Dendritic cell treated with granulocyte-macrophage colony-stimulating factor and Interleukin-4, amounts not matched to agents 40 ng/mL and 50 ng/mL, for 4 days (primary cell): ENCODE measurements around the gene ARL5A.

Experiments used
- H3K27ac Mint-ChIP-seq: one replicate; pipeline ENCODE4 v1.8.0; 2022; ENCODE audit warnings: mild to moderate bottlenecking, mixed read lengths
- H3K27me3 Mint-ChIP-seq: one replicate; pipeline ENCODE4 v1.8.0; 2022; ENCODE audit warnings: mild to moderate bottlenecking, mixed read lengths
- H3K36me3 Mint-ChIP-seq: one replicate; pipeline ENCODE4 v1.8.0; 2022; ENCODE audit warnings: low read depth, mixed read lengths
- H3K4me1 Mint-ChIP-seq: one replicate; pipeline ENCODE4 v1.8.0; 2022; ENCODE audit warnings: low read depth, mixed read lengths
- H3K4me3 Mint-ChIP-seq: one replicate; pipeline ENCODE4 v1.8.0; 2022; ENCODE audit warnings: mild to moderate bottlenecking, moderate library complexity, mixed read lengths
- H3K9me3 Mint-ChIP-seq: one replicate; pipeline ENCODE4 v1.8.0; 2022; ENCODE audit warnings: mixed read lengths
- intact Hi-C: fragments of 100-400 bp; cut with micrococcal nuclease; formaldehyde crosslinking; loops from one replicate; pipeline ENCODE4 v1.15.0; 2022

The ARL5A gene

DNA sequence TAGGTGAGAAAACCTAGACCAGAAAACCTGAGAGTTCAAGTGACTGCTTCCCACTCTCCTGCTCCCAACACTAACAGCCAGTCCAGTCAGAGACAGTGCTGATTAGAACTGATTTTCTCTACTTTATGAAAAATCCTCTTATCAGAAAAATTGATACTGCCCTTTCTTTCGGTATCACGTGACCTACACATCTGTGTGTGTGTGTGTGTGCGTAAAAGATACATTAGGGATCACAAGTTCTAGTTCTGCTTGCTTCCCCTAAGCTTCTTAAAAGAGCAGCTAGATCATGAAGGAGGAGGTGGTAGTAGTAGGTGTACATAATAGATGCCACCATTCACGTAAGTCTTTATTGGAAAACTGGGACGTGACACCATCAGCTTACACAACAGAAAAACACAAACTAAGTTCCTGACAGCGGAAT is 1.5 kb downstream of the ARL5A start:
- intact Hi-C loops: loop anchor here (2.0 to 10.0 kb wide), 4 partner anchors 61 to 888 kb away; partner anchors contain the start of genes ARL6IP6 and PRPF40A
- peak overlapping the region; percentile 89 for H3K27ac Mint-ChIP-seq

GRCh38 chr2:151824886-151825285 is 3.3 kb downstream of the ARL5A start:
- H3K4me3 Mint-ChIP-seq: no peak overlapping the region
- peaks cover 57% of the 10 kb centered on the region for H3K4me1 Mint-ChIP-seq
- H3K36me3 Mint-ChIP-seq: peaks cover 24% of the 10 kb centered on the region
- H3K27me3 Mint-ChIP-seq: no peaks in the 10 kb centered on the region
- intact Hi-C loops: loop anchor here (5.0 to 10.0 kb wide), 3 partner anchors 62 to 890 kb away; partner anchors contain the start of genes ARL6IP6 and PRPF40A
- H3K27ac Mint-ChIP-seq: no peak overlapping the region
- no peaks in the 10 kb centered on the region for H3K9me3 Mint-ChIP-seq

More for the DNA sequence above, 1.5 kb downstream of the ARL5A start:
- Mint-ChIP-seq H3K4me1 (peaks cover 45% of the 10 kb centered on the region), H3K36me3 (peaks cover 18% of the 10 kb centered on the region), H3K9me3 (no peaks in the 10 kb centered on the region), H3K27me3 (no peaks in the 10 kb centered on the region), H3K4me3 (peak overlapping the region; percentile 93)

DNA sequence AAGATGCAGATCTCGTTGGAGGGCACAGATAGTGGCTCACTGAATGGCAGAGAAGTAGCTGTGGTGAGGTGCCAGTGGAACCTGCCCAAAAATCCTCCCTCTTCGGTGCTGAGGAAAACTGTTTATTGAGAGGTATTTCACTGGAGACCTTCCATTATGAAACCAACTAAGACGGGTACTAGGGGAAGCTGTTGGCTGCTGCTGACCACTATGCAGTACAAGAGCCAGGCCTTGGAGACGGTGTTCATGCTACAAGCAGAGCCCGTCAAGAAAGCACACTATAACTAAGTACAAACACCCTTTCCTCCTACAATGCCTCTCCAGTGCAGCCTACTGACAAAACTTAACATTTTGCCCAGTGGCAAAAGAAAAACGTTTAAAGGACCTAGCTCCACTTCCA is 4.6 kb downstream of the ARL5A start:
- intact Hi-C loops: loop anchor here (10.0 kb wide), 1 partner anchor 891 kb away; the partner anchor contains the start of genes ARL6IP6 and PRPF40A
- no peaks in the 10 kb centered on the region for H3K27me3 Mint-ChIP-seq
- peaks cover 45% of the 10 kb centered on the region for H3K4me1 Mint-ChIP-seq
- H3K27ac Mint-ChIP-seq: no peak overlapping the region
- H3K36me3 Mint-ChIP-seq: peaks cover 24% of the 10 kb centered on the region
- no peak overlapping the region for H3K4me3 Mint-ChIP-seq
- no peaks in the 10 kb centered on the region for H3K9me3 Mint-ChIP-seq

GRCh38 chr2:151819920-151820319 is 8.3 kb downstream of the ARL5A start:
- H3K27ac Mint-ChIP-seq: no peak overlapping the region
- H3K9me3 Mint-ChIP-seq: no peaks in the 10 kb centered on the region
- H3K36me3 Mint-ChIP-seq: peaks cover 17% of the 10 kb centered on the region
- H3K4me3 Mint-ChIP-seq: no peak overlapping the region
- H3K4me1 Mint-ChIP-seq: peaks cover 35% of the 10 kb centered on the region
- intact Hi-C loops: loop anchor here (10.0 kb wide), 2 partner anchors 345 to 895 kb away; partner anchors contain the start of genes ARL6IP6 and PRPF40A
- H3K27me3 Mint-ChIP-seq: no peaks in the 10 kb centered on the region

GRCh38 chr2:151817929-151818328 is 10.3 kb downstream of the ARL5A start:
- no peak overlapping the region for H3K4me3 Mint-ChIP-seq
- intact Hi-C loops: loop anchor here (10.0 kb wide), 1 partner anchor 347 kb away; no protein-coding TSS in a partner anchor
- no peaks in the 10 kb centered on the region for H3K9me3 Mint-ChIP-seq
- H3K27ac Mint-ChIP-seq: no peak overlapping the region
- H3K4me1 Mint-ChIP-seq: peaks cover 26% of the 10 kb centered on the region
- no peaks in the 10 kb centered on the region for H3K27me3 Mint-ChIP-seq
- peaks cover 27% of the 10 kb centered on the region for H3K36me3 Mint-ChIP-seq

DNA sequence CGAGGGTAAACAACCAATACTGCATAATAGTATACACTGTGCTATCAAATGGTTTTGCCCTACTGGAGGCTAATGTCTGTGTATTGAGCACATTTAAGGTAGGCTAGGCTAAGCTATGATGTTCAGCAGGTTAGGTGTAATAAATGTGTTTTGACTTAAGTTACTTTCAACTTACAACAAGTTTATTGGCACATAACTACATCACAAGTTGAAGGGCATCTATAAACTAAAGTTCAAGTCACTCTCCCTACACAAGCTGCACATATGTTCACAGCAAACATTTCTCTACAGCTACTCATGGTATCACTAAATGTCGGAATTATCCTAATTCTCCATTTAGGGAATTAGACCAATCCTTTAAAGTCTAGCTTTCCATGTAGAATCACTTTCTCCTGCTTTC is 11.4 kb downstream of the ARL5A start:
- no peaks in the 10 kb centered on the region for H3K9me3 Mint-ChIP-seq
- peaks cover 21% of the 10 kb centered on the region for H3K4me1 Mint-ChIP-seq
- intact Hi-C loops: loop anchor here (10.0 kb wide), 1 partner anchor 348 kb away; no protein-coding TSS in a partner anchor
- peaks cover 38% of the 10 kb centered on the region for H3K36me3 Mint-ChIP-seq
- H3K27me3 Mint-ChIP-seq: no peaks in the 10 kb centered on the region
- H3K4me3 Mint-ChIP-seq: no peak overlapping the region
- H3K27ac Mint-ChIP-seq: no peak overlapping the region

- Mint-ChIP-seq H3K4me3 (no peak overlapping the region), H3K9me3 (no peaks in the 10 kb centered on the region), H3K4me1 (peaks cover 15% of the 10 kb centered on the region), H3K36me3 (peaks cover 46% of the 10 kb centered on the region), H3K27ac (no peak overlapping the region), H3K27me3 (no peaks in the 10 kb centered on the region)
- intact Hi-C loops: loop anchor here (10.0 kb wide), 1 partner anchor 349 kb away; no protein-coding TSS in a partner anchor
Measured at GRCh38 chr2:151815821-151816489, 12.3 kb downstream of the ARL5A start.

GRCh38 chr2:151810489-151810888 is 17.7 kb downstream of the ARL5A start:
- Mint-ChIP-seq H3K27ac (no peak overlapping the region), H3K27me3 (no peaks in the 10 kb centered on the region), H3K9me3 (no peaks in the 10 kb centered on the region), H3K4me1 (peaks cover 5% of the 10 kb centered on the region), H3K4me3 (no peak overlapping the region), H3K36me3 (peaks cover 44% of the 10 kb centered on the region)
- intact Hi-C loops: loop anchor here (10.0 kb wide), 1 partner anchor 354 kb away; no protein-coding TSS in a partner anchor

DNA sequence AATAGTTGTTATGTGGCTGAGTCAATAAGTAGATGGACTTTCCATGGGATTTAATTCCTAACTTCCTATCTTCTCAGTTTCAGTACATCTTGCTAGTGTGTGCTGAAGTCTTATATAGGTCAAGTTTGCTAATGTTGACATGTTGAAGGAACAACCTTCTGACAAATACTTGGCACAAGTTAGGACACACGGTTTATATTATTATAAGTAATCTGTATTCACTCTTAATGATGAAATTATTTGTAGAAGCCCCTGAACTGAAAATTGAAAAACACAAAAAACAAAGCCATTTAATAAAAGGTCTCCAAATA is 19.2 kb downstream of the ARL5A start:
- Mint-ChIP-seq H3K4me3 (no peak overlapping the region), H3K4me1 (no peaks in the 10 kb centered on the region), H3K27me3 (no peaks in the 10 kb centered on the region), H3K27ac (no peak overlapping the region), H3K36me3 (peaks cover 31% of the 10 kb centered on the region), H3K9me3 (no peaks in the 10 kb centered on the region)
- intact Hi-C loops: no loop called here

- Mint-ChIP-seq H3K4me1 (no peaks in the 10 kb centered on the region), H3K36me3 (peaks cover 34% of the 10 kb centered on the region), H3K9me3 (no peaks in the 10 kb centered on the region), H3K4me3 (no peak overlapping the region), H3K27me3 (no peaks in the 10 kb centered on the region), H3K27ac (no peak overlapping the region)
- intact Hi-C loops: no loop called here
Measured at GRCh38 chr2:151808258-151809072, 19.8 kb downstream of the ARL5A start.

DNA sequence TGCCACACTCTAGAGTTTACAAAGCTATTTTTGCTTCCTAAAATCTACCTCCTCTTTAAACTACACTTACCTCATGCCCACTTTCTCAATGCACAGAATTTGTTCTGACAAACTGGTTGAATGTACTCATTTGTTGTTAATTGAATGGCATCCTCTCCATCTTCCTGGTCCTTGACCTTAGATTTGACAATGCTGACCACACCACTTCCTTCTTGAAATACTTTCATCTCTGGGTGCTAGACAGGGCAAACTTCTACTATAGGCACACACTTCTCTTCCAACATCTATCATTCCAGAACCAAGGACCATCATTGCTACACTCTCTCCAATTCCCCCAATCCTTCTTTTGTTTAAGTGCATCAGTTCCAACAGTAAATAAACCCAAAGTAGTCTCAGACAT is 22.3 kb downstream of the ARL5A start:
- H3K27me3 Mint-ChIP-seq: no peaks in the 10 kb centered on the region
- peaks cover 27% of the 10 kb centered on the region for H3K36me3 Mint-ChIP-seq
- no peaks in the 10 kb centered on the region for H3K9me3 Mint-ChIP-seq
- H3K4me3 Mint-ChIP-seq: no peak overlapping the region
- H3K27ac Mint-ChIP-seq: no peak overlapping the region
- H3K4me1 Mint-ChIP-seq: no peaks in the 10 kb centered on the region
- intact Hi-C loops: no loop called here

DNA sequence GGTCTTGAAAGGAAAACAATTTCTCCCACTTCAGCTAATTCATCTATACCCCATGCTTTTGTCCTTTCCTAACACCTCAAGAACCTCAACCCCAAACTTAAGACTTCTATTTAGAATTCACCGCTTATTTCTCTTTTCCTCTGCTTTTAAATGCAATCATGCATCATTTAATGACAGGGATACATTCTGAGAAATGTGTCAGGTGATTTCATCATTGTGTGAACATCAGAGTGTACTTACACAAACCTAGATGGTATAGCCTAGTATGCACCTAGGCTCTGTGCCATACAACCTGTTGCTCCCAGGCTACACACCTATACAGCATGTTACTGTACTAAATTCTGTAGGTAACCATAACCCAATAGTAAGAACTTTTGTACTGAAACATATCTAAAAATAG is 22.9 kb downstream of the ARL5A start:
- no peak overlapping the region for H3K27ac Mint-ChIP-seq
- H3K36me3 Mint-ChIP-seq: peaks cover 21% of the 10 kb centered on the region
- no peaks in the 10 kb centered on the region for H3K4me1 Mint-ChIP-seq
- H3K9me3 Mint-ChIP-seq: no peaks in the 10 kb centered on the region
- H3K4me3 Mint-ChIP-seq: no peak overlapping the region
- H3K27me3 Mint-ChIP-seq: no peaks in the 10 kb centered on the region
- intact Hi-C loops: no loop called here

- intact Hi-C loops: no loop called here
- no peak overlapping the region for H3K4me3 Mint-ChIP-seq
- H3K27ac Mint-ChIP-seq: no peak overlapping the region
- no peaks in the 10 kb centered on the region for H3K4me1 Mint-ChIP-seq
- H3K36me3 Mint-ChIP-seq: peaks cover 17% of the 10 kb centered on the region
- H3K27me3 Mint-ChIP-seq: no peaks in the 10 kb centered on the region
- H3K9me3 Mint-ChIP-seq: no peaks in the 10 kb centered on the region
Measured at GRCh38 chr2:151803811-151804210, 24.4 kb downstream of the ARL5A start.

GRCh38 chr2:151802315-151802714 is 25.9 kb downstream of the ARL5A start:
- H3K4me1 Mint-ChIP-seq: no peaks in the 10 kb centered on the region
- no peaks in the 10 kb centered on the region for H3K27me3 Mint-ChIP-seq
- H3K4me3 Mint-ChIP-seq: no peak overlapping the region
- intact Hi-C loops: no loop called here
- H3K36me3 Mint-ChIP-seq: peaks cover 22% of the 10 kb centered on the region
- H3K9me3 Mint-ChIP-seq: no peaks in the 10 kb centered on the region
- no peak overlapping the region for H3K27ac Mint-ChIP-seq
